GM10847 (cell line): ENCODE measurements around the gene RPS6KA4.
A peak's percentile ranks its signal among the peaks of the same experiment; 100 is the strongest.

Experiments used
- POLR2A ChIP-seq: IDR thresholded peaks from 2 replicates; pipeline ENCODE4 v1.6.1; 2011; ENCODE audit not compliant: insufficient read length; ENCODE audit errors: extremely low read depth

The RPS6KA4 gene

GRCh38 chr11:64322925-64323260, 36.1 kb upstream of the RPS6KA4 start:
- no peak for TF ChIP-seq POLR2A

GRCh38 chr11:64323373-64323772, 35.6 kb upstream of the RPS6KA4 start:
- no peak for TF ChIP-seq POLR2A

- TF ChIP-seq POLR2A, result no peak
Observed at GRCh38 chr11:64324692-64325469, 34.1 kb upstream of the RPS6KA4 start.

- no peak for TF ChIP-seq POLR2A
Observed at GRCh38 chr11:64327375-64327774, 31.6 kb upstream of the RPS6KA4 start.

- TF ChIP-seq POLR2A, result no peak
Observed at GRCh38 chr11:64327993-64328392, 31.0 kb upstream of the RPS6KA4 start.

- no peak for TF ChIP-seq POLR2A
Observed at GRCh38 chr11:64330888-64331287, 28.1 kb upstream of the RPS6KA4 start.

- TF ChIP-seq POLR2A, result no peak
Observed at GRCh38 chr11:64331569-64332371, 27.2 kb upstream of the RPS6KA4 start.

GRCh38 chr11:64333556-64333955, 25.4 kb upstream of the RPS6KA4 start:
- no peak for TF ChIP-seq POLR2A

- no peak for TF ChIP-seq POLR2A
Observed at GRCh38 chr11:64334764-64335735, 23.9 kb upstream of the RPS6KA4 start.

GRCh38 chr11:64337538-64338249, 21.3 kb upstream of the RPS6KA4 start:
- no peak for TF ChIP-seq POLR2A

- no peak for TF ChIP-seq POLR2A
Observed at GRCh38 chr11:64338716-64339115, 20.2 kb upstream of the RPS6KA4 start.

- TF ChIP-seq POLR2A, result no peak
Observed at GRCh38 chr11:64339286-64339685, 19.7 kb upstream of the RPS6KA4 start.

- peak; percentile 63 for TF ChIP-seq POLR2A
Observed at GRCh38 chr11:64339754-64340408, 19.1 kb upstream of the RPS6KA4 start, which contains the start of gene CCDC88B. Gene CCDC88B (plus strand): TSS chr11:64340204. CDS start chr11:64340267, 63 bp downstream.
